HEK293 (cell line): Measurements from ENCODE around the gene TBX15.

ENCODE experiments used
- IKZF3 ChIP-seq: fragments of 450-650 bp; IDR thresholded peaks from 2 replicates; pipeline ENCODE4 v1.5.0; 2018; ENCODE audit warnings: missing biosample characterization, mild to moderate bottlenecking, missing genetic modification characterization, moderate library complexity
- TCF7L2 ChIP-seq: IDR thresholded peaks from 2 replicates; pipeline ENCODE4 v1.6.1; 2011; ENCODE audit warnings: low read depth, mild to moderate bottlenecking, inconsistent platforms, low read length, moderate library complexity, borderline replicate concordance
- TSHZ1 ChIP-seq: fragments of 450-650 bp; formaldehyde crosslinking; IDR thresholded peaks from 2 replicates; pipeline ENCODE4 v1.5.1; 2016; ENCODE audit warnings: missing biosample characterization, missing genetic modification characterization, borderline replicate concordance
- ZNF280D ChIP-seq: fragments of 450-650 bp; formaldehyde crosslinking; IDR thresholded peaks from 2 replicates; pipeline ENCODE4 v1.5.1; 2016; ENCODE audit warnings: missing biosample characterization, missing genetic modification characterization
- ZNF354C ChIP-seq: fragments of 450-650 bp; formaldehyde crosslinking; IDR thresholded peaks from 2 replicates; pipeline ENCODE4 v1.5.1; 2016; ENCODE audit warnings: missing biosample characterization, missing genetic modification characterization, low read depth, borderline replicate concordance
- ZNF423 ChIP-seq: fragments of 450-650 bp; formaldehyde crosslinking; IDR thresholded peaks from 2 replicates; pipeline ENCODE4 v1.5.1; 2016; ENCODE audit warnings: missing biosample characterization, missing genetic modification characterization
- ZNF501 ChIP-seq: fragments of 450-650 bp; formaldehyde crosslinking; IDR thresholded peaks from 2 replicates; pipeline ENCODE4 v1.5.1; 2016; ENCODE audit warnings: missing biosample characterization, missing genetic modification characterization
- ZNF530 ChIP-seq: fragments of 450-650 bp; formaldehyde crosslinking; IDR thresholded peaks from 2 replicates; pipeline ENCODE4 v1.5.1; 2016; ENCODE audit warnings: low read depth, missing biosample characterization, missing genetic modification characterization
- TF ChIP-seq, protein P1 (sequence below): fragments of 450-650 bp; formaldehyde crosslinking; IDR thresholded peaks from 2 replicates; pipeline ENCODE4 v1.5.1; 2016; ENCODE audit warnings: missing biosample characterization, missing genetic modification characterization
- TF ChIP-seq, protein P2 (sequence below): fragments of 450-650 bp; formaldehyde crosslinking; IDR thresholded peaks from 2 replicates; pipeline ENCODE4 v1.5.1; 2016; ENCODE audit warnings: missing biosample characterization, missing genetic modification characterization

DNA sequence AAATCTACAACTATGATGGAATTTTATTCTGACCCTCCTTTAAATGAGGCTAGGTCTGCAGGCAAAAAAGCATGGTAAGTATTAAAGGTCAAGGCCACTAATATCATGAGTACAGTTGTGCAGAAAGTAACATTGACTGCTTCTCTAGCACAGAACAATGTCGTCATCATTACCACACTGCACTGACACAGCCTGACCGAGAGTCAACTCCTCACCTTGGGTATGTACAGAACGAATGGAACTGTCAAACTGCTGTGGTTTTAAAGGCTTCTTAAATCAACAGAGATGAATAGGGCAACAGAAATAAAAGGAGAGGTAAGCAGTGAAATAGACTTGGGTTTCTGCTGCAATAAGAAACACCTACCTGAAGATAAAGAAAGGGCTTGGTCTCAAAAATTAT is 88.8 kb downstream of the TBX15 start:
- TF ChIP-seq IKZF3 (tag by site-specific recombination), result no peak
- TF ChIP-seq, protein P1, sequence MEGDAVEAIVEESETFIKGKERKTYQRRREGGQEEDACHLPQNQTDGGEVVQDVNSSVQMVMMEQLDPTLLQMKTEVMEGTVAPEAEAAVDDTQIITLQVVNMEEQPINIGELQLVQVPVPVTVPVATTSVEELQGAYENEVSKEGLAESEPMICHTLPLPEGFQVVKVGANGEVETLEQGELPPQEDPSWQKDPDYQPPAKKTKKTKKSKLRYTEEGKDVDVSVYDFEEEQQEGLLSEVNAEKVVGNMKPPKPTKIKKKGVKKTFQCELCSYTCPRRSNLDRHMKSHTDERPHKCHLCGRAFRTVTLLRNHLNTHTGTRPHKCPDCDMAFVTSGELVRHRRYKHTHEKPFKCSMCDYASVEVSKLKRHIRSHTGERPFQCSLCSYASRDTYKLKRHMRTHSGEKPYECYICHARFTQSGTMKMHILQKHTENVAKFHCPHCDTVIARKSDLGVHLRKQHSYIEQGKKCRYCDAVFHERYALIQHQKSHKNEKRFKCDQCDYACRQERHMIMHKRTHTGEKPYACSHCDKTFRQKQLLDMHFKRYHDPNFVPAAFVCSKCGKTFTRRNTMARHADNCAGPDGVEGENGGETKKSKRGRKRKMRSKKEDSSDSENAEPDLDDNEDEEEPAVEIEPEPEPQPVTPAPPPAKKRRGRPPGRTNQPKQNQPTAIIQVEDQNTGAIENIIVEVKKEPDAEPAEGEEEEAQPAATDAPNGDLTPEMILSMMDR (tag by site-specific recombination), result no peak
- TF ChIP-seq, protein P2, sequence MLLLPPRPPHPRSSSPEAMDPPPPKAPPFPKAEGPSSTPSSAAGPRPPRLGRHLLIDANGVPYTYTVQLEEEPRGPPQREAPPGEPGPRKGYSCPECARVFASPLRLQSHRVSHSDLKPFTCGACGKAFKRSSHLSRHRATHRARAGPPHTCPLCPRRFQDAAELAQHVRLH, result no peak
- no peak for TF ChIP-seq ZNF423
- no peak for TF ChIP-seq TCF7L2
- no peak for TF ChIP-seq TSHZ1 (tag by site-specific recombination)
- no peak for TF ChIP-seq ZNF354C (tag by site-specific recombination)
- TF ChIP-seq ZNF530, result no peak
- no peak for TF ChIP-seq ZNF280D (tag by site-specific recombination)
- no peak for TF ChIP-seq ZNF501 (tag by site-specific recombination)
